A549 (cell line): ENCODE measurements around the gene AFG1L.

Source experiments
- CBX2 ChIP-seq: fragments of 200-600 bp; sonication (generic); IDR thresholded peaks from 2 replicates; pipeline ENCODE4 v1.6.1; 2016; ENCODE audit warnings: low read depth, mild to moderate bottlenecking, borderline replicate concordance
- POLR2A ChIP-seq: IDR thresholded peaks from 2 replicates; pipeline ENCODE4 v1.6.1; 2012; ENCODE audit warnings: mild to moderate bottlenecking, low read length
- TF ChIP-seq, protein P1 (sequence below): fragments of >200 bp; sonication (Bioruptor Twin); formaldehyde crosslinking; IDR thresholded peaks from 3 replicates; pipeline ENCODE4 v1.5.1; 2016

DNA sequence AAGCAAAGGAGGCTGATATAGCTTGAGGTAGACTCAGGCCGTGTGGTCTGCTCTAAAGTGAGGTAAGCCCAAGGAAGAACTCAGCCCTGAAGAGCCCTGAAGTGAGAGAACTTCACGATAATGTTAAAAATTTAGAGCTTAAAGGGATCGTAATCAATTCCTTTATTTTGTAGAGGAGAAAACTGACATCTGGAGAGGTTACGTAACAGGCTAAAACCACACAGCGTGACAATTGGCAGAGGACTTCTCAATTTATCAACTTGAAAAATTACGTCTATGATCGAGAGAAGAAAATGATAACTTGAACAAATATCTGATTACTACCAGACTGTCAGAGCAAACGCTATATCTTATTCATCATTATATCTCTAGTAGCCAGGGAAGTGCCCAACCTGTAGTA, 144.1 kb downstream of the AFG1L start:
- TF ChIP-seq POLR2A (no peak), CBX2 (no peak)
- TF ChIP-seq, protein P1, sequence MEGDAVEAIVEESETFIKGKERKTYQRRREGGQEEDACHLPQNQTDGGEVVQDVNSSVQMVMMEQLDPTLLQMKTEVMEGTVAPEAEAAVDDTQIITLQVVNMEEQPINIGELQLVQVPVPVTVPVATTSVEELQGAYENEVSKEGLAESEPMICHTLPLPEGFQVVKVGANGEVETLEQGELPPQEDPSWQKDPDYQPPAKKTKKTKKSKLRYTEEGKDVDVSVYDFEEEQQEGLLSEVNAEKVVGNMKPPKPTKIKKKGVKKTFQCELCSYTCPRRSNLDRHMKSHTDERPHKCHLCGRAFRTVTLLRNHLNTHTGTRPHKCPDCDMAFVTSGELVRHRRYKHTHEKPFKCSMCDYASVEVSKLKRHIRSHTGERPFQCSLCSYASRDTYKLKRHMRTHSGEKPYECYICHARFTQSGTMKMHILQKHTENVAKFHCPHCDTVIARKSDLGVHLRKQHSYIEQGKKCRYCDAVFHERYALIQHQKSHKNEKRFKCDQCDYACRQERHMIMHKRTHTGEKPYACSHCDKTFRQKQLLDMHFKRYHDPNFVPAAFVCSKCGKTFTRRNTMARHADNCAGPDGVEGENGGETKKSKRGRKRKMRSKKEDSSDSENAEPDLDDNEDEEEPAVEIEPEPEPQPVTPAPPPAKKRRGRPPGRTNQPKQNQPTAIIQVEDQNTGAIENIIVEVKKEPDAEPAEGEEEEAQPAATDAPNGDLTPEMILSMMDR, result no peak
